Measurements from ENCODE around the gene FKBP1A.

FKBP1A gene

DNA sequence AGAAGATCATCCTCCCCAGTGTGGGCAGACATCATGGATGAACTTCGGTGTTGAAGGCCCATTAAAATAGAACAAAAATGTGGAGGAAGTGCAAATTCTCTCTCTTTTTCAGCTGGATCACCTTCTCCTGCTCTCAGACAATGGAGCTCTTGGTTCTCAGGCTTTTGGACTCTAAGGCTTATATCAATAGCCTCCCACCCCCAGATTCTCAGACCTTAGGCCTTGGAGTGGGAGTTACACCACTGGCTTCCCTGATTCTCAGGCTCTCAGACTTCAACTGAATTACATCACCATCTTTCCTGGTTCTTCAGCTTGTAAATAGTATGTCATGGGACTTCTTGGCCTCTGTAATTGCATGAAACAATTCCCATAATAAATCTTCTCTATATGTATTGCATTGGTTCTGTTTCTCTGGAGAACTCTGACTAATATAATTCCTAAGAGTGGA, 37.2 kb upstream of the FKBP1A start:
- Histone ChIP-seq H2AFZ (ENCODE audit: low read length, unreplicated experiment) (no peak overlapping the region), H3K27ac (ENCODE audit: low read depth, low read length) (peak overlapping the region; percentile 12; the same call in 1 of the 2 replicates), H3K79me2 (ENCODE audit: control insufficient read depth, insufficient read depth, low read length, unreplicated experiment) (no peaks in the 10 kb centered on the region), H3K4me1 (ENCODE audit: control insufficient read depth, insufficient read depth, low read length, unreplicated experiment) (peaks cover 10% of the 10 kb centered on the region), H3K27me3 (ENCODE audit: insufficient read depth, low read length) (no peaks in the 10 kb centered on the region), H3K4me3 (ENCODE audit: low read depth, low read length) (no peak overlapping the region), H3K36me3 (ENCODE audit: insufficient read depth, low read length) (no peaks in the 10 kb centered on the region)

DNA sequence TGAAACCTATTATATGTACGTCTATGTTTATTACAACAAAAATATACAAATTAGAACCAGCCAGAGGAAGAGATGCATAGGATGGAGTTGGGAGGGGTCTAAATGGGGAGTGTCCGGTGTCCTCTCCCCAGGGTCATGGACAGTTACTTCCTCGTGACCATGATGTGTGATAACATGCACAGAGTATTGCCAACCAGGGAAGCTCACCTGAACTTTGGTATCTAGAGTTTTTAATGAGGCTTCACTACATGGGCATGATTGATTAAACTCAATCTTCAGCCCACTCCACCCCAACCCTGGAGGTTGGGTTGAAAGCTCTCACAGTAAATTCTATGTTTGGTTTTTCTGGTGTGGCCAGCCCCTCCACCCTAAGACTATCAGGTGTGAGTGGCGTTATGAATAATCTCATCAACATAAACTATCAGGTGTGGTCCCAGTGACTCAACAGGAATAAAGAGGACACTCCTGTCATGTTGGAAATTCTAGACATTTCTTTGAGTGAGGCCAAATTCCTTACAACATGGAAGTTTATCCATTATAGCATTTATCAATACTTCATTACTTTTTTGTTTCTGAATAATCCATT, 36.4 kb upstream of the FKBP1A start:
- H3K27me3 ChIP-seq (ENCODE audit: insufficient read depth, low read length) = no peaks in the 10 kb centered on the region
- H3K27ac ChIP-seq (ENCODE audit: low read depth, low read length) = no peak overlapping the region; the same call in 1 of the 2 replicates
- H3K36me3 ChIP-seq (ENCODE audit: insufficient read depth, low read length) = no peaks in the 10 kb centered on the region
- H3K4me1 ChIP-seq (ENCODE audit: control insufficient read depth, insufficient read depth, low read length, unreplicated experiment) = peaks cover 4% of the 10 kb centered on the region
- H3K79me2 ChIP-seq (ENCODE audit: control insufficient read depth, insufficient read depth, low read length, unreplicated experiment) = no peaks in the 10 kb centered on the region
- no peak overlapping the region for H2AFZ ChIP-seq (ENCODE audit: low read length, unreplicated experiment)
- no peak overlapping the region for H3K4me3 ChIP-seq (ENCODE audit: low read depth, low read length)

DNA sequence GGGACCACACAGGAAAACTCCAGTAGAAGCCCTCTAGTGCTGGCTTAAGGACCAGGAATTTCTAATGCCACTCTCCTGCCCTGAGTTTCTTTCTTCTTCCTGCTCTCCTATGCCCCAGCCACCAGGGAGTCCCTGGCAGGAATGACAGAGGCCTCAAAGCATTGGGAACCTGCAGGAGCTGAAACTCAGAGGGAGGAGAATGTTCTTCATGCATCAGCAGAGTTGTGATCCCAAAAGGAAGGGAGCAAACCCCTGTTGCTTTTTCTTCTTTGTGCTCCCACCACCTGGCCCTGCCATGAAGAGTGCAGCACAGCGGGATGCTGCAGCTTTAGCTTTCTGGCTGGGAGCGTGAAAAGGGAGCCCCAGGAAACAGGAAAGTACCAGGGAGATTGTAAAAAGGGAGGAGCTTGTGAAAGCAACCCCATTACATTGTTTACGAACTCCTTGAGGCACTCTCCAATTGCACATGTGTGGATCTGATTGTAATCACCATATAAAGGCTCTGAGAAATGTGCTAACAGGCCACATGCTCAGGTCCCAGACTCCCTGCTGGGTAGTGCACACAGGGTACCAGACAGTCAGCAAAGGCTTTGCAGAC, 34.7 kb upstream of the FKBP1A start:
- Histone ChIP-seq H3K79me2 (ENCODE audit: control insufficient read depth, insufficient read depth, low read length, unreplicated experiment) (no peaks in the 10 kb centered on the region), H3K4me3 (ENCODE audit: low read depth, low read length) (no peak overlapping the region), H3K4me1 (ENCODE audit: control insufficient read depth, insufficient read depth, low read length, unreplicated experiment) (peaks cover 7% of the 10 kb centered on the region), H3K27ac (ENCODE audit: low read depth, low read length) (no peak overlapping the region), H3K36me3 (ENCODE audit: insufficient read depth, low read length) (no peaks in the 10 kb centered on the region), H3K27me3 (ENCODE audit: insufficient read depth, low read length) (no peaks in the 10 kb centered on the region), H2AFZ (ENCODE audit: low read length, unreplicated experiment) (no peak overlapping the region)

DNA sequence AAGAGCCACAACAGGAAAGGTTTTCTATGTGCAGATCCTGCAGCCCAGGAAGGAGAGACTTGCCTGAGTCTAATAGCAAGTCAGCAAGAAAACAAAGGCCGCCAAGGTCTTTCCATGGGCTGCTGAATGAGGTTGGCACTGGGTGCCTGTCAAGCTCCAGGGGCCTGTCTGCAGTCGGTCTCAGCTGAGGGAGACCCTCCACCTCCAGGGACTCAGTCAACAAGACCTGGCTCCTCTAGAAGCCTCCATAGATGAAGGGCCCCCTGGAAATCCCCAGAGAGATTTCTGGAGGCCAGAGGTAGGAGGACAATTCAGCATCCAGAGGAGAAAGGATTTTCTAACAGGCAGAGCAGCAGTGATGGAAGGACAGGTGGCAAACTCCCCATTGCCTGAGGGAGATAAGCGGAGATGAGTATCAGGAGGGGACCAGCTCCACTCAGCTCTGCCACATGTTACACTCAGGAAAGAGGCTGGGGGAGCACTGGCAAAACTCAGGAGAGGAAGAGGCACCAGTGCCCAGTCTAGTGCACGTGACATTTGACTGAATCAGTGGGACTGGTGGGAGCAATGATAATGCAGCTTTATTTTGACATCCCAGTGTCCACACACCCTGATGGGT, 33.5 kb upstream of the FKBP1A start:
- H2AFZ ChIP-seq (ENCODE audit: low read length, unreplicated experiment) = no peak overlapping the region
- no peaks in the 10 kb centered on the region for H3K27me3 ChIP-seq (ENCODE audit: insufficient read depth, low read length)
- H3K79me2 ChIP-seq (ENCODE audit: control insufficient read depth, insufficient read depth, low read length, unreplicated experiment) = no peaks in the 10 kb centered on the region
- H3K4me3 ChIP-seq (ENCODE audit: low read depth, low read length) = no peak overlapping the region
- no peaks in the 10 kb centered on the region for H3K36me3 ChIP-seq (ENCODE audit: insufficient read depth, low read length)
- H3K4me1 ChIP-seq (ENCODE audit: control insufficient read depth, insufficient read depth, low read length, unreplicated experiment) = peaks cover 7% of the 10 kb centered on the region
- H3K27ac ChIP-seq (ENCODE audit: low read depth, low read length) = no peak overlapping the region

DNA sequence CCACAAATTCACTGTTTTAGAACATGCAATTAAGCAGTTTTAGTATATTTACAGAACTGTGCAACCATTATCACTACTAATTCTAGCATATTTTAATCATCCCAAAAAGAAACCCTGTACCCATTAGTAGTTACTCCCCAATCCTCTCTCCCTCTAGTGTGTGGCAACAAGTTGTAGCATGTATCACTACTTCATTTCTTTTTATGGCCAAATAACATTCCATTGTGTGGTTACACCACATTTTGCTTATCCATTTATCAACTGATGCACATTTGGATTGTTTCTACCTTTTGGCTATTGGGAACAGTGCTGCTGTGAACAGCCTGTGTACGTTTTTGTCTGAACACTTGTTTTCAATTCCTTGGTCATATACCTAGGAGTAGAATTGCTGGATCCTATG, 31.5 kb upstream of the FKBP1A start:
- Histone ChIP-seq H3K4me1 (ENCODE audit: control insufficient read depth, insufficient read depth, low read length, unreplicated experiment) (peaks cover 4% of the 10 kb centered on the region), H3K27ac (ENCODE audit: low read depth, low read length) (no peak overlapping the region), H3K27me3 (ENCODE audit: insufficient read depth, low read length) (no peaks in the 10 kb centered on the region), H3K36me3 (ENCODE audit: insufficient read depth, low read length) (no peaks in the 10 kb centered on the region), H3K79me2 (ENCODE audit: control insufficient read depth, insufficient read depth, low read length, unreplicated experiment) (no peaks in the 10 kb centered on the region), H3K4me3 (ENCODE audit: low read depth, low read length) (no peak overlapping the region), H2AFZ (ENCODE audit: low read length, unreplicated experiment) (no peak overlapping the region)

DNA sequence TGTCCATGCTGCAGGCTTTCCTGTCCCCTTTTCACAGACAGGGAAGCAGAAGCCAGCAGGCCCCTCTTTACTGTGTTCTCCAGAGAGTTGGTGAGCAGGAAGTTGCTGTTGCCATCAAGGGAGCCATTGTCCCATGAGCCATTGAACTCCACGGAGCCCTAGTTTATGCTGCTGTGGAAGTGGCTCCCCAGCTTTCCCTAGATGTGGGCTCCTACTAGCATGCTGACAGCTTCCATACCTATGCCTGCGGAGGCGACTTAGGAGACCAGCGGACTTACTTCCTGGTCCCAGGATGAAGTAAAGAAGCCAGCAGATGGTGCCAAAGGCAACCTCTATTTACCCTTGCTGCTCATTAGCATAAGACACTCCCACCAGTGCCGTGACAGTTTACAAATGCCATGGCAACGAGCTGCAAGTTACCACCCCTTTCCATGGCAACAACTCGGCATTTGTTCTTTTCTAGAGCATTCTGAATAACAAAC, 30.8 kb upstream of the FKBP1A start:
- Histone ChIP-seq H2AFZ (ENCODE audit: low read length, unreplicated experiment) (no peak overlapping the region), H3K79me2 (ENCODE audit: control insufficient read depth, insufficient read depth, low read length, unreplicated experiment) (no peaks in the 10 kb centered on the region), H3K4me3 (ENCODE audit: low read depth, low read length) (no peak overlapping the region), H3K27ac (ENCODE audit: low read depth, low read length) (no peak overlapping the region), H3K4me1 (ENCODE audit: control insufficient read depth, insufficient read depth, low read length, unreplicated experiment) (peaks cover 8% of the 10 kb centered on the region), H3K36me3 (ENCODE audit: insufficient read depth, low read length) (no peaks in the 10 kb centered on the region), H3K27me3 (ENCODE audit: insufficient read depth, low read length) (no peaks in the 10 kb centered on the region)

DNA sequence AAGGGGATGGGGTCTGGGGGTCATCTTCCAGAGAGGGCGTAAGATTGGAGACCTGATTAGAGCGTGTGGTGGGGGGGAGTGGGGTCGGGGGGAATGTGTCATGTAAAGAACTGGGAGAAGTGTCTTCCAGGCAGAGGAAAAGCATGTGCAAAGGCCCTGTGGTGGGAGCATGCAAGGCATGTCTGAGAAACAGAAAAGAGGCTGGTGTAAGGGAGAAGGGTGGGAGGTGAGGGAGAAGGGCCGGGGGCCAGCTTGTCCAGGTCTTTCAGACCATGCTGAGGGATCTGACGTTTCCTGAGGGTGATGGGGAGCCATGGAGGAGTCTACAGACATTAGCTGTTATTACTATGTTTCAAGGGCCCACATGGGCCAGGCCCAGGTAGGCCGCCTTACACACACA, 30.4 kb upstream of the FKBP1A start:
- no peaks in the 10 kb centered on the region for H3K36me3 ChIP-seq (ENCODE audit: insufficient read depth, low read length)
- H3K79me2 ChIP-seq (ENCODE audit: control insufficient read depth, insufficient read depth, low read length, unreplicated experiment) = no peaks in the 10 kb centered on the region
- no peaks in the 10 kb centered on the region for H3K27me3 ChIP-seq (ENCODE audit: insufficient read depth, low read length)
- H2AFZ ChIP-seq (ENCODE audit: low read length, unreplicated experiment) = no peak overlapping the region
- peaks cover 12% of the 10 kb centered on the region for H3K4me1 ChIP-seq (ENCODE audit: control insufficient read depth, insufficient read depth, low read length, unreplicated experiment)
- H3K27ac ChIP-seq (ENCODE audit: low read depth, low read length) = no peak overlapping the region
- H3K4me3 ChIP-seq (ENCODE audit: low read depth, low read length) = no peak overlapping the region

DNA sequence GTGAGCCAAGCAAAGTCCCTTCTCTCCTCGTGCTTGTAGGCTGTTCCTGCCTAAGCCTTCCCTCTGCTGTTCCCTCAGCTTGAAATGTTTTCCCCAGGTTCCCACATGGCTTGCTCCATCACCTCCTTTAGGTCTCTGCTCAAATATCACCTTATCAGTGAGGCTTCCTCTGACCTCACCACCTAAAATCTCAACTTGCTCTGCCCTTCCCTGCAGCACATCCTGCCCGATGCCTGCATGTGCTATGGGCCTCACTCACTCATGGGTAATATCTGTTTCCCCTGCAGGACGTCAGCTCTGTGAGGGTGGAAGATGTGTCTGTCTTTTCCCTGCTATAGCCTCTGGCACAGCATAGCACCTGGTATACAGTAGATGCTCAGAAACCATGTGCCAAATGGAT, 29.9 kb upstream of the FKBP1A start:
- Histone ChIP-seq H3K79me2 (ENCODE audit: control insufficient read depth, insufficient read depth, low read length, unreplicated experiment) (no peaks in the 10 kb centered on the region), H3K27me3 (ENCODE audit: insufficient read depth, low read length) (no peaks in the 10 kb centered on the region), H3K4me1 (ENCODE audit: control insufficient read depth, insufficient read depth, low read length, unreplicated experiment) (peaks cover 17% of the 10 kb centered on the region), H3K36me3 (ENCODE audit: insufficient read depth, low read length) (no peaks in the 10 kb centered on the region), H3K27ac (ENCODE audit: low read depth, low read length) (no peak overlapping the region), H2AFZ (ENCODE audit: low read length, unreplicated experiment) (no peak overlapping the region), H3K4me3 (ENCODE audit: low read depth, low read length) (no peak overlapping the region)

DNA sequence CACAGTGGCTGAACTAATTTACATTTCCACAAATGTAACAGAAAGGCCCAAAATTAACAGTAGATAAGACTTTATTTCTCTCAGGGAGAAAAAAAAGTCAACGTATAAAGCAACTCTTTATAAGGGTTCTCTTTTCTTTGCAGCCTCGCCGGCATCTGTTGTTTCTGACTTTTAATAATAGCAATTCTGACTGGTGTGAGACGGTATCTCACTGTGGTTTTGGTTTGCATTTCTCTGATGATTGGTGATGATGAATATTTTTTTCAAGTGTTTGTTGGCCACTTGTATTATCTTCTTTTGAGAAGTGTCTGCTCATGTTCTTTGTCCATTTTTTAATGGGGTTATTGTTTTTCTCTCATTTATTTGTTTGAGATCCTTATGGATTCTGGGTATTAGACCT, 27.2 kb upstream of the FKBP1A start:
- H3K36me3 ChIP-seq (ENCODE audit: insufficient read depth, low read length) = no peaks in the 10 kb centered on the region
- H3K79me2 ChIP-seq (ENCODE audit: control insufficient read depth, insufficient read depth, low read length, unreplicated experiment) = no peaks in the 10 kb centered on the region
- H2AFZ ChIP-seq (ENCODE audit: low read length, unreplicated experiment) = no peak overlapping the region
- peaks cover 41% of the 10 kb centered on the region for H3K4me1 ChIP-seq (ENCODE audit: control insufficient read depth, insufficient read depth, low read length, unreplicated experiment)
- no peaks in the 10 kb centered on the region for H3K27me3 ChIP-seq (ENCODE audit: insufficient read depth, low read length)
- no peak overlapping the region for H3K4me3 ChIP-seq (ENCODE audit: low read depth, low read length)
- no peak overlapping the region for H3K27ac ChIP-seq (ENCODE audit: low read depth, low read length)

DNA sequence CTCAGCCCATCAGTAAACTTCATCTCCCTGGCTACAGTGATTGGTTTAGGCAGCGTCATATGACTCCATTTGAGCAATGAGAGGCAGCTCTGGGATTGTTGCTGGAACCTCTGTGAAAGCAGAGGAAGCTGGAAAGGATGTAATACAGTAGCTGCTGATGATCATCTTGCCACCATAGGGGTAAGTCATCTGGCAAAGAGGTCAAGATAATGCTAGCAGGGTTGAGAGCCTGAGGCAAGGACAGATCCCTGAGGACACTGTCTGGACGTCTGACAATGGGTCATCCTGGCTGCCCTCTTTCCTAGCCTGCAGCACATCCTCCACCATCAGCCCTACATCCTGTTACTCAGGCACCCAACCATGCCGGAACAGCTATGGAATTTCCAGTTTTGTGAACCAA, 25.5 kb upstream of the FKBP1A start:
- H3K27me3 ChIP-seq (ENCODE audit: insufficient read depth, low read length) = no peaks in the 10 kb centered on the region
- H2AFZ ChIP-seq (ENCODE audit: low read length, unreplicated experiment) = no peak overlapping the region
- peak overlapping the region; percentile 89 for H3K27ac ChIP-seq (ENCODE audit: low read depth, low read length)
- H3K79me2 ChIP-seq (ENCODE audit: control insufficient read depth, insufficient read depth, low read length, unreplicated experiment) = no peaks in the 10 kb centered on the region
- no peaks in the 10 kb centered on the region for H3K36me3 ChIP-seq (ENCODE audit: insufficient read depth, low read length)
- H3K4me1 ChIP-seq (ENCODE audit: control insufficient read depth, insufficient read depth, low read length, unreplicated experiment) = peaks cover 42% of the 10 kb centered on the region
- no peak overlapping the region for H3K4me3 ChIP-seq (ENCODE audit: low read depth, low read length)

DNA sequence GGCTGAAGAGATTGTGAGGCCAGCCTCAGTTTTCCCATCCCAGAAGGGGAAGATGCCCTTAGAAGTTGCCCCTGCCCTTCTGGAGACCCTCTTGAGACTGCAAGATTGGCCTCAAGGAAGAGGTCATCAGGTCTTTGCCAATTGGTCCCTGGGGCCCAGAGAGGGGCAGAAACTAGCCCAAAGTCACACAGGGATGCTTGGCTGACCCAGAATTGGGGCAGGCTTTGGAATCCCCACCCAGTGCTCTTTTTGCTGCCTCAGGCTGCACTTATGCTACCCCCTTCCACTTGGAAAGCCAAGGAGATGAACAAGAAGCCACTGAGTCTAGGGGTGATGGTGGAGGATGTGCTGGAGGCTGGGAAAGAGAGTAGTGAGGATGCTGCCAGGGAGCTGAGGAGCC, 24.9 kb upstream of the FKBP1A start:
- H3K4me3 ChIP-seq (ENCODE audit: low read depth, low read length) = no peak overlapping the region
- no peaks in the 10 kb centered on the region for H3K79me2 ChIP-seq (ENCODE audit: control insufficient read depth, insufficient read depth, low read length, unreplicated experiment)
- H3K36me3 ChIP-seq (ENCODE audit: insufficient read depth, low read length) = no peaks in the 10 kb centered on the region
- peak overlapping the region; percentile 30 for H2AFZ ChIP-seq (ENCODE audit: low read length, unreplicated experiment)
- no peaks in the 10 kb centered on the region for H3K27me3 ChIP-seq (ENCODE audit: insufficient read depth, low read length)
- peaks cover 42% of the 10 kb centered on the region for H3K4me1 ChIP-seq (ENCODE audit: control insufficient read depth, insufficient read depth, low read length, unreplicated experiment)
- H3K27ac ChIP-seq (ENCODE audit: low read depth, low read length) = peak overlapping the region; percentile 89

Data from ACC112 (cell line).